Measurements from ENCODE around the gene MSH3. TPM values are rescaled to one million over a fixed set of nuclear protein-coding genes. Genes with fewer than 3 reads are reported as not detected.

The MSH3 gene
- total RNA-seq, 2 donors from 2014 or later: 12.6 to 14.9 TPM

- H3K4me1 ChIP-seq (replicated peaks): no peaks in the 10 kb centered on the region
- TF ChIP-seq CTCF (IDR thresholded peaks at IDR 0.05): no peak
- TF ChIP-seq POLR2A (IDR thresholded peaks at IDR 0.05): no peak
- TF ChIP-seq POLR2AphosphoS5 (IDR thresholded peaks at IDR 0.05): no peak
- no peak for DNase-seq (ENCODE audit: low spot score)
- no peak overlapping the region for H3K27ac ChIP-seq
- WGBS: 91% methylated on average over 5 of the region's 5 CpGs
- intact Hi-C loops (cut with DNase I): no loop called here
- H3K4me3 ChIP-seq: no peak overlapping the region
- H3K9me3 ChIP-seq: no peaks in the 10 kb centered on the region
- no peaks in the 10 kb centered on the region for H3K27me3 ChIP-seq (replicated peaks; ENCODE audit: insufficient read depth)
- no peaks in the 10 kb centered on the region for H3K36me3 ChIP-seq
Observed at GRCh38 chr5:80796846-80797245, 142.4 kb downstream of the MSH3 start.

GRCh38 chr5:80797428-80798024 is 143.1 kb downstream of the MSH3 start:
- intact Hi-C loops (cut with DNase I): no loop called here
- Histone ChIP-seq H3K4me3 (no peak overlapping the region), H3K27ac (no peak overlapping the region), H3K4me1 (replicated peaks) (no peaks in the 10 kb centered on the region), H3K9me3 (no peaks in the 10 kb centered on the region), H3K36me3 (no peaks in the 10 kb centered on the region), H3K27me3 (replicated peaks; ENCODE audit: insufficient read depth) (no peaks in the 10 kb centered on the region)
- TF ChIP-seq POLR2A (IDR thresholded peaks at IDR 0.05): no peak
- DNase-seq (ENCODE audit: low spot score): no peak
- 83% methylated on average over 5 of the region's 5 CpGs for WGBS

- intact Hi-C loops (cut with DNase I): no loop called here
- Histone ChIP-seq H3K27me3 (replicated peaks; ENCODE audit: insufficient read depth) (no peaks in the 10 kb centered on the region), H3K4me3 (no peak overlapping the region), H3K4me1 (replicated peaks) (no peaks in the 10 kb centered on the region), H3K36me3 (no peaks in the 10 kb centered on the region), H3K9me3 (no peaks in the 10 kb centered on the region), H3K27ac (no peak overlapping the region)
- TF ChIP-seq CTCF (IDR thresholded peaks at IDR 0.05): no peak
- TF ChIP-seq POLR2AphosphoS5 (IDR thresholded peaks at IDR 0.05): no peak
- TF ChIP-seq POLR2A (IDR thresholded peaks at IDR 0.05): no peak
- no peak for DNase-seq (ENCODE audit: low spot score)
- WGBS: 95% methylated on average over 1 of the region's 1 CpG
Observed at GRCh38 chr5:80798166-80798565, 143.7 kb downstream of the MSH3 start.

- intact Hi-C loops (cut with DNase I): no loop called here
- no peaks in the 10 kb centered on the region for H3K4me1 ChIP-seq (replicated peaks)
Observed at GRCh38 chr5:80798633-80799032, 144.2 kb downstream of the MSH3 start.

GRCh38 chr5:80799041-80799440 is 144.6 kb downstream of the MSH3 start:
- TF ChIP-seq POLR2AphosphoS5 (IDR thresholded peaks at IDR 0.05) (no peak), CTCF (IDR thresholded peaks at IDR 0.05) (no peak), POLR2A (IDR thresholded peaks at IDR 0.05) (no peak)
- H3K36me3 ChIP-seq: no peaks in the 10 kb centered on the region
- no peaks in the 10 kb centered on the region for H3K4me1 ChIP-seq (replicated peaks)
- H3K4me3 ChIP-seq: no peak overlapping the region
- H3K9me3 ChIP-seq: no peaks in the 10 kb centered on the region
- no peak for DNase-seq (ENCODE audit: low spot score)
- 46% methylated on average over 4 of the region's 4 CpGs for WGBS
- no peaks in the 10 kb centered on the region for H3K27me3 ChIP-seq (replicated peaks; ENCODE audit: insufficient read depth)
- intact Hi-C loops (cut with DNase I): no loop called here
- no peak overlapping the region for H3K27ac ChIP-seq

More at GRCh38 chr5:80798633-80799032, 144.2 kb downstream of the MSH3 start:
- no peaks in the 10 kb centered on the region for H3K27me3 ChIP-seq (replicated peaks; ENCODE audit: insufficient read depth)
- H3K4me3 ChIP-seq: no peak overlapping the region
- no peaks in the 10 kb centered on the region for H3K36me3 ChIP-seq
- no peak overlapping the region for H3K27ac ChIP-seq
- TF ChIP-seq POLR2AphosphoS5 (IDR thresholded peaks at IDR 0.05): no peak
- no peak for TF ChIP-seq CTCF (IDR thresholded peaks at IDR 0.05)
- TF ChIP-seq POLR2A (IDR thresholded peaks at IDR 0.05): no peak
- H3K9me3 ChIP-seq: no peaks in the 10 kb centered on the region
- no peak for DNase-seq (ENCODE audit: low spot score)

All from prostate gland (tissue), 2 donors.